HL-60 (cell line): ENCODE data around the gene XCL2.

ENCODE experiments used
- TF ChIP-seq, protein P1 (sequence below): IDR thresholded peaks from one replicate; pipeline ENCODE4 v1.5.1; 2011; ENCODE audit warnings: low read length, control low read depth, inconsistent platforms; ENCODE audit not compliant: insufficient read depth
- TF ChIP-seq, protein P2 (sequence below): IDR thresholded peaks from 2 replicates; pipeline ENCODE4 v1.6.1; 2012; ENCODE audit warnings: low read depth; ENCODE audit not compliant: insufficient replicate concordance

DNA sequence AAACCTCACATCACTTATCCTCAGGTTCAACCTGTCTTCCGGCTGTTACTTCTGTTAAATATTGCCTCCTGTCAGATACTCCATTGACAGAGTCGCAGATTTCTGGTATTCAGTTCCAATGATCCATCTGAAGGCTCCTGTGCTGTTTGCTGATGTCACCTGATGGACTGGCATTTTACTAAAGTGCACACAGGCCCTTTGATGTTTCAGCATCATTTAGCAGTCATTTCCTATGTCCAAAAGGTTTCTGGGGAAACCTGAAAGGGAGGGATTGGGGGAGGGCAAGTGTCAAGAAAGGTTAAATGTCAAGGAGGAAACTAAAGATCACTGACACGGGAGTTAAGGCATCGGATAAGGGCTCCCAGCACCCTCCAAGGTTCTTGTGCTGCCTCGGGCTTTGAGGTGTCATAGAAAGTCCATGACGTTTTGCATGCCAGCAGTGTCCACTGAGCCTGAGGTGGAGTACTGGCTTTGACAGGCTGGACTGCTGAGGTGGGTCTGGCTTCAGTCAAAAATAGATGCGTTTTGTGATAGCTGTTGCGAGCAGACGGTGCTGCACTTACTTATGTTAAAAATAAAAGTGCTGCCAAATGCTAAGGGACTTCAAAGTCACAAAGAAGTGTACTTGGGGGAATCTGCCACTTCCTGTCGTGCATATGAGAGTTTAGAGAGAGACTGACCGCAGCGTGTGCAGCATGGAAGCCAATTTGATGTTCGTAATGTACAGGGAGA lies 30.8 kb downstream of the XCL2 start:
- TF ChIP-seq, protein P1, sequence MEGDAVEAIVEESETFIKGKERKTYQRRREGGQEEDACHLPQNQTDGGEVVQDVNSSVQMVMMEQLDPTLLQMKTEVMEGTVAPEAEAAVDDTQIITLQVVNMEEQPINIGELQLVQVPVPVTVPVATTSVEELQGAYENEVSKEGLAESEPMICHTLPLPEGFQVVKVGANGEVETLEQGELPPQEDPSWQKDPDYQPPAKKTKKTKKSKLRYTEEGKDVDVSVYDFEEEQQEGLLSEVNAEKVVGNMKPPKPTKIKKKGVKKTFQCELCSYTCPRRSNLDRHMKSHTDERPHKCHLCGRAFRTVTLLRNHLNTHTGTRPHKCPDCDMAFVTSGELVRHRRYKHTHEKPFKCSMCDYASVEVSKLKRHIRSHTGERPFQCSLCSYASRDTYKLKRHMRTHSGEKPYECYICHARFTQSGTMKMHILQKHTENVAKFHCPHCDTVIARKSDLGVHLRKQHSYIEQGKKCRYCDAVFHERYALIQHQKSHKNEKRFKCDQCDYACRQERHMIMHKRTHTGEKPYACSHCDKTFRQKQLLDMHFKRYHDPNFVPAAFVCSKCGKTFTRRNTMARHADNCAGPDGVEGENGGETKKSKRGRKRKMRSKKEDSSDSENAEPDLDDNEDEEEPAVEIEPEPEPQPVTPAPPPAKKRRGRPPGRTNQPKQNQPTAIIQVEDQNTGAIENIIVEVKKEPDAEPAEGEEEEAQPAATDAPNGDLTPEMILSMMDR: no peak
- TF ChIP-seq, protein P2, sequence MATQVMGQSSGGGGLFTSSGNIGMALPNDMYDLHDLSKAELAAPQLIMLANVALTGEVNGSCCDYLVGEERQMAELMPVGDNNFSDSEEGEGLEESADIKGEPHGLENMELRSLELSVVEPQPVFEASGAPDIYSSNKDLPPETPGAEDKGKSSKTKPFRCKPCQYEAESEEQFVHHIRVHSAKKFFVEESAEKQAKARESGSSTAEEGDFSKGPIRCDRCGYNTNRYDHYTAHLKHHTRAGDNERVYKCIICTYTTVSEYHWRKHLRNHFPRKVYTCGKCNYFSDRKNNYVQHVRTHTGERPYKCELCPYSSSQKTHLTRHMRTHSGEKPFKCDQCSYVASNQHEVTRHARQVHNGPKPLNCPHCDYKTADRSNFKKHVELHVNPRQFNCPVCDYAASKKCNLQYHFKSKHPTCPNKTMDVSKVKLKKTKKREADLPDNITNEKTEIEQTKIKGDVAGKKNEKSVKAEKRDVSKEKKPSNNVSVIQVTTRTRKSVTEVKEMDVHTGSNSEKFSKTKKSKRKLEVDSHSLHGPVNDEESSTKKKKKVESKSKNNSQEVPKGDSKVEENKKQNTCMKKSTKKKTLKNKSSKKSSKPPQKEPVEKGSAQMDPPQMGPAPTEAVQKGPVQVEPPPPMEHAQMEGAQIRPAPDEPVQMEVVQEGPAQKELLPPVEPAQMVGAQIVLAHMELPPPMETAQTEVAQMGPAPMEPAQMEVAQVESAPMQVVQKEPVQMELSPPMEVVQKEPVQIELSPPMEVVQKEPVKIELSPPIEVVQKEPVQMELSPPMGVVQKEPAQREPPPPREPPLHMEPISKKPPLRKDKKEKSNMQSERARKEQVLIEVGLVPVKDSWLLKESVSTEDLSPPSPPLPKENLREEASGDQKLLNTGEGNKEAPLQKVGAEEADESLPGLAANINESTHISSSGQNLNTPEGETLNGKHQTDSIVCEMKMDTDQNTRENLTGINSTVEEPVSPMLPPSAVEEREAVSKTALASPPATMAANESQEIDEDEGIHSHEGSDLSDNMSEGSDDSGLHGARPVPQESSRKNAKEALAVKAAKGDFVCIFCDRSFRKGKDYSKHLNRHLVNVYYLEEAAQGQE: no peak
